ENCODE measurements around the gene DEGS2. TPM values are rescaled to one million over a fixed set of nuclear protein-coding genes. Genes with fewer than 3 reads are reported as not detected.

The DEGS2 gene
- total RNA-seq, 1 experiment from 2014 or later: 1.6 TPM

- no peak for TF ChIP-seq OVOL2 (CRISPR knock-in tag; IDR thresholded peaks at IDR 0.05; ENCODE audit: borderline replicate concordance)
- no peak for TF ChIP-seq MAX (CRISPR knock-in tag; IDR thresholded peaks at IDR 0.05)
- TF ChIP-seq E2F4 (CRISPR knock-in tag; IDR thresholded peaks at IDR 0.05; ENCODE audit: borderline replicate concordance, low read depth): no peak
- no peak for TF ChIP-seq NR2C2 (CRISPR knock-in tag; IDR thresholded peaks at IDR 0.05)
- TF ChIP-seq ATF3 (CRISPR knock-in tag; conservative IDR thresholded peaks at IDR 0.05): no peak
- TF ChIP-seq SMAD4 (CRISPR knock-in tag; IDR thresholded peaks at IDR 0.05): no peak
- Mint-ChIP-seq H3K27ac (no peak overlapping the region), H3K27me3 (ENCODE audit: low read depth) (no peaks in the 10 kb centered on the region), H3K9me3 (no peaks in the 10 kb centered on the region), H3K4me1 (peaks cover 12% of the 10 kb centered on the region), H3K36me3 (no peaks in the 10 kb centered on the region), H3K4me3 (no peak overlapping the region)
- ATAC-seq (no peak), DNase-seq (ENCODE audit: low spot score) (no peak)
- ChIA-PET POLR2A (interaction anchor here (0.6 kb wide), 2 partner anchors 70 to 210 kb away, joined by 3 read pairs; no protein-coding TSS in a partner anchor), CTCF (interaction anchor here (1.4 to 3.4 kb wide), 2 partner anchors 13 to 27 kb away, joined by 5 to 14 read pairs; no protein-coding TSS in a partner anchor)
Measured at GRCh38 chr14:100127853-100128455, 31.5 kb downstream of the DEGS2 start.

GRCh38 chr14:100126401-100126800, 33.0 kb downstream of the DEGS2 start:
- H3K9me3 Mint-ChIP-seq: no peaks in the 10 kb centered on the region
- no peak for TF ChIP-seq AR (CRISPR knock-in tag; IDR thresholded peaks at IDR 0.05)
- no peak for TF ChIP-seq ZNF219 (CRISPR knock-in tag; IDR thresholded peaks at IDR 0.05; ENCODE audit: borderline replicate concordance)
- no peak for TF ChIP-seq MAX (CRISPR knock-in tag; IDR thresholded peaks at IDR 0.05)
- no peak for TF ChIP-seq USF2 (CRISPR knock-in tag; IDR thresholded peaks at IDR 0.05)
- no peak for TF ChIP-seq GTF2I (CRISPR knock-in tag; conservative IDR thresholded peaks at IDR 0.05)
- TF ChIP-seq JUN (CRISPR knock-in tag; IDR thresholded peaks at IDR 0.05): no peak
- no peak for TF ChIP-seq ATF3 (CRISPR knock-in tag; conservative IDR thresholded peaks at IDR 0.05)
- no peak for TF ChIP-seq ERG (CRISPR knock-in tag; IDR thresholded peaks at IDR 0.05)
- no peak for TF ChIP-seq HMGA2 (CRISPR knock-in tag; IDR thresholded peaks at IDR 0.05)
- TF ChIP-seq ZMAT4 (CRISPR knock-in tag; IDR thresholded peaks at IDR 0.05): no peak
- no peak for TF ChIP-seq CBFB (CRISPR knock-in tag; IDR thresholded peaks at IDR 0.05; ENCODE audit: low read depth)
- no peak for TF ChIP-seq FOXJ3 (CRISPR knock-in tag; IDR thresholded peaks at IDR 0.05; ENCODE audit: borderline replicate concordance)
- TF ChIP-seq MYBL2 (CRISPR knock-in tag; IDR thresholded peaks at IDR 0.05): no peak
- no peak for TF ChIP-seq MXD4 (CRISPR knock-in tag; IDR thresholded peaks at IDR 0.05; ENCODE audit: borderline replicate concordance)
- TF ChIP-seq ZNF416 (CRISPR knock-in tag; IDR thresholded peaks at IDR 0.05): no peak
- TF ChIP-seq TEAD1 (CRISPR knock-in tag; IDR thresholded peaks at IDR 0.05): no peak
- no peaks in the 10 kb centered on the region for H3K36me3 Mint-ChIP-seq
- no peak overlapping the region for H3K27ac Mint-ChIP-seq
- no peak overlapping the region for H3K4me3 Mint-ChIP-seq
- ATAC-seq (no peak), DNase-seq (ENCODE audit: low spot score) (no peak)
- peaks cover 10% of the 10 kb centered on the region for H3K4me1 Mint-ChIP-seq
- no peaks in the 10 kb centered on the region for H3K27me3 Mint-ChIP-seq (ENCODE audit: low read depth)
- ChIA-PET POLR2A (no interaction called here), CTCF (interaction anchor here (0.8 to 3.4 kb wide), 3 partner anchors 14 to 29 kb away, joined by 4 to 14 read pairs (median 6); no protein-coding TSS in a partner anchor)

All from WTC11 (cell line).